GM21576 (cell line): ENCODE results near the gene FBXL17.
A peak's percentile ranks its signal among the peaks of the same experiment; 100 is the strongest.

Experiments
- ATAC-seq: cut with Tn5 transposase; IDR thresholded peaks from one replicate; pipeline ENCODE4 v1.9.1; 2021; ENCODE audit warnings: mild to moderate bottlenecking, moderate library complexity; ENCODE audit not compliant: unreplicated experiment

The FBXL17 gene

DNA sequence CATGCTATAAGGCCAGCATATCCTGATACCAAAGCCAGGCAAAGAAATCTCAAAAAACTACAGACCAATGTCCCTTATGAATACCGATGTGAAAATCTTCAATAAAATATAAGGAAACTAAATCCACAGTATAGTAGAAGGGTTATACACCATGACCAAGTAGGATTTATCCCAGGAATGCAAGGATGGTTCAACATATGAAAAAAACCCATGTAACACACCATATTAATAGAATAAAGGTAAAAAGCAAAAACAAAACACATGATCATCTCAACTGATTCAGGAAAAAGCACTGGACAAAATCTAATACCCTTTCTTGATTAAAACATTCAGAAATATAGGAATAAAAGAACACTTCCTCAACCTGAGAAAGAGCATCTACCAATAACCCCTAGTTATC lies 6.1 kb downstream of the FBXL17 start:
- ATAC-seq: no peak

DNA sequence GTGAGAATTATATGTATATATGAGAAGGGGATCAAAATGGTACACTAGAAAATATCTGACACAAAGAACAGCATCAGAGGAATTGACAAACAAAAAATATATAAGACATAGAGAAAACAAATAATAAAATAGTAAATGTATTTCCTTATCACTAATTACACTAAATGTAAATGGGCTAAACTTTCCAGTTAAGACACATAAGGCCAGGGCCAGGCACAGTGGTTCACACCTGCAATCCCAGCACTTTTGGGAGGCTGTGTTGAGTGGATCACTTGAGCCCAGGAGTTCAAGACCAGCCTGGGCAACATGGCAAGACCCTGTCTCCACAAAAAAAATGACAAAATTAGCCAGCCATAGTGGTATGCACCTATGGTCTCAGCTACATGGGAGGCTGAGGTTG lies 8.5 kb downstream of the FBXL17 start:
- no peak for ATAC-seq

DNA sequence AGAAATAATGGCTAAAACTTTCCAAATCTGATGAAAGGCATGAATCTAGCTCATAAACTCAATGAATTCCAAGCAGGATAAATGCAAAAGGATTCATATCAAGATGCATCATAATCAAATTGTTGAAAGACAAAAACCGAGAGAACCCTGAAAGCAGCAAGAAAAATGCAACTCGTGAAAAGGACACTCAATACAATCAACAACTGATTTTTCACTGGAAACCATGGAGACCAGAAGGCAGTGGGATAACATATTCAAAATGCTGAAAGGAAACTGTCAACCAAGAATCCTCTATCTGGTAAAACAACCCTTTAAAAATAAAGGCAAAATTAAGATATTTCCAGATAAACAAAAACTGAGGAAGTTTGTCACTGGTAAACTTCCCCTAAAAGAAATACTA lies 9.5 kb downstream of the FBXL17 start:
- ATAC-seq: no peak

DNA sequence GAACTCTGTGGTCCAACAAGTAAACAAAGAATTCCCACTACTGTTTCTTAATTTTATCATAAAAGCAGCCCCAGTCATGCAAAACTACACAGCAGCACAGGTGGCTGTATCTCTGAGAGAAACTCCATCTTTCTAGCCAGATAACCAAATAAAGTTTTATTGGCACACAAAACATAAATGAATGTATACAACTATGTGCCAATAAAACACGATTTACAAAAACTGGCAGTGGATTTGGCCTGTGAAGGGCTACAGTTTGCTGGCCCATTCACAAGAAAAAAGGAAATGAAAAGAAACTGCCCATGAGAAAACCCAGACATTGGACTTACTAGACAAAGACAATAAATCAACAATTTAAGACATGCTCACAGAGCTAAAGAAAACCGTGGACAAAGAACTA lies 10.6 kb downstream of the FBXL17 start:
- no peak for ATAC-seq

DNA sequence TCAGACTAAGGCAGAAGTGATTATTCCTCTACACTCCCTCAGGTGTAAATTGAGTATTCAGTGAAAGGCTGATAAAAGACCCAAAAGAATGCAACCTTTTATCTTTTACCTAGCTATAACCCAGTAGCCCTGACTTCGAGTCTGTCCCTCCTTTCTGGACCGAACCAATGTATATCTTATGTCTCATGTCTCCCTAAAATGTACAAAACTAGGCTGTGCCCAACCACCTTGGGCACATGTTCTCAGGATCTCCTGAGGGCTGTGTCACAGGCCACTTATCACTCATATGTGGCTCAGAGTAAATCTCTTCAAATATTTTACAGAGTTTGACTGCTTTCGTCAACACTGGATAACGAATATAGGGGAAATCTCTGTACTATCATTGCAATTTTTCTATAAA lies 12.7 kb downstream of the FBXL17 start:
- no peak for ATAC-seq

DNA sequence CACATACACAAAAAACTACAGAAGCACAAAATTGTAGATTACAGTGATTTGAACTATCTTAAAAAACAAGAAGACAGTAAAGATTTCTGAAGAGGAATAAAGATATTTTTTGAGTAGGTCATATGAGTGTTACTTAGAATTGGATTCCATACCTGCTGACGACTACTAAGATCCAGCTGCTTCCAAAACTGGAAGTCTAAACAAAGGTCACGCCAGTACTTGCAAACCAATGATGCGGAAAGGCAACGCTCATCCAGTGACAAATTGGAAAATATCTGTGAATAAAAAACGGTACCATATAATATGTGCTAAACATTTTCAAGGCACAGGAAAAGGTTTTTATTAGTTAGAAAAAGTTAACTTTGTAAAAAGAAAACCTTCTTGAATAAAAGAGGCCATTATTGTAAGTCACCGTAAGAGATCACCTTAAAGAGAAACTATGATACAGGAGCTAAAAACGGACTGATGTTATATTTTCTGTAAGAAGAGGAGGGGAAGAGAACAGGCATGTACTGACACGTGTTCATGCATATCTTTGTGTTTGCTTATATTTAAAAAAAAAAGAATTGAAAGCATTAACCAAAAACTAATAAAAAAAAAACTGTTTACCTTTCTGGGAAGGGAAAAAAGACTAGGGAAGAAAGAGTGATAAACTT lies 14.1 kb downstream of the FBXL17 start:
- ATAC-seq: no peak

DNA sequence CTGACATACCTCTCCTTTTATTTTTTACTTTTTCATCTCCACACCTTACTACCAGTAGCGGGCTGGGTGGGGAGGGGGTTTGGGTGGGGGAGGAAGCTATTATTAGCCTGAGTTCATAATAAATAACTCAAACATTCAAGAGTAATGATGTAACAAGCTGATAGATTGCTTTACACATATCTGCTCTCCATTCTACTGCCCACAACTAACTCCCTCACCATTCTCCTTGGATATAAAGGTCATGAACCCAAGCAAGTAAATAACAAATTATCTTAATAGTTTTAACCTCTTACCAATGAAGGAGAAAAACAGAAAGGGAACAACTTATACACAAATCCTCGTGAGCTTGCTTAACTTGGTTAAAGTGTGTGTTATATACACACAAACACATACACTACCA lies 15.4 kb downstream of the FBXL17 start:
- ATAC-seq: no peak

DNA sequence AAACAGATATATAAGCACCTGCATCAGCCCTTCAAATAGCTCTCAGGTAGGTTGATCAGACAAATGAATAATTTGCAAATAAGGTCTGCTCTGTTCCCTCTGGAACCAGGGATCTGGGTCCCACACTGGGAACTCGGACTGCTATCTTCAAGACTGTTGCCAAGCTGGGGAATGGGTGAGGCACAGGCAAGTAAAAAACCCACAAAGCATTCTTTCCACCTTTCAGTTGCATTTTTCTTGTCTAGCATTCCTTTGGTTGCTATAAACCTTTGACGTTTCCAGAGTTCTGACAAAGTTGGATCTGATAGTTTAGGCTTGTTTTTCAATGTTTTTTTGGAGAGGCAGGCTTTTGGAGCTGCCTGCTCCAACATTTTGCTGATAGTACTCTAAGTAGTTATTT lies 20.1 kb downstream of the FBXL17 start:
- ATAC-seq: no peak

DNA sequence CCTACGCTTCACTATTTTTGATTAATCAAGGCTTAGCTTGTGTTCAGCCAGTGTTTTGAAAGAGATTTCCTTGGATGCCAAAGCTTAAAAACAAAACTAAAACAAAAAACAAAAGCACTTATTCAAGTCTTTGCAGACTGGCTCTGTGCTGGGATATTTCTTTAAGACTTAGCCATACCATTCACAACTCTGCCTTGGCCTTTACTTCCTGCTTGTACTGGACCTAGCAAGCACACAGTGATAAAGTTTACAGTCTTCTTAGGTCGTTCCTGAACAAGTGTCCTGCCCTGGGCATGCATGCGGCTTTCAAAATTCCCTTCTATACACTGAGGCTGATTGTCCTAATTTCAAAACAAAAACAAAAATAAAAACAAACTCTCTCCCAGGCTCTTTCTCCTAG lies 20.7 kb downstream of the FBXL17 start:
- ATAC-seq: no peak

DNA sequence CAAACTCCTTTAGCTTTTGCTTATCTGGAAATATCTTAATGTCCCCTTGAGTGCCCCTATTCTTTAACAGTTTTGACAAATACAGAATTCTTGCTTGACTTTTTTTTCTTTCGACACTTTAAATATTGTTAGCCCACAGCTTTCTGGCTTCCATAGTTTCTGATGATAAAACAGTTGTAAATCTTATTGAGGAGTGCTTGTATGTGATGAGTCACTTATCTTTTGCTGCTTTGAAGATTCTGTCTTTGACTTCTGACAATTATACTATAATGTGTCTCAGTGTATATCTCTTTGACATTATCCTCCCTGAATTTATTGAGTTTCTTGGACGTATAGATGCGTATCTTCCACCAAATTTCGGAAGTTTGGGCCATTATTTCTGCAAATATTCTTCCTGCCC lies 21.6 kb downstream of the FBXL17 start:
- ATAC-seq: no peak

DNA sequence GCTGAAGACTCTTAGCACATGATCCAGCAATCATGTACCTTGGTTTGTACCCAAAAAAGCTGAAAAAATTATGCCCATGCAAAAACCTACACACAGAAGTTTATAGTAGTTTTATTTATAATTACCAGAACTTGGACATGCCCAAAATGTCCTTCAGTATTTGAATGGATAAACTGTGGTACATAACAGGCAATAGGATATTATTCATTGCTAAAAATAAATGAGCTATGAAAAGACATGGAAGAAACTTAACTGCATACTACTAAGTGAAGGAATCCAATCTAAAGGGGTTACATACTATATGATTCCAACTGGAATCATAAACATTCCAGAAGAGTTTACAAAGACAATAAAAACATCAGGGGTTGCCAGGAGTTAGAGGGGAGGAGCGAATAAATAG lies 25.6 kb downstream of the FBXL17 start:
- ATAC-seq: no peak

DNA sequence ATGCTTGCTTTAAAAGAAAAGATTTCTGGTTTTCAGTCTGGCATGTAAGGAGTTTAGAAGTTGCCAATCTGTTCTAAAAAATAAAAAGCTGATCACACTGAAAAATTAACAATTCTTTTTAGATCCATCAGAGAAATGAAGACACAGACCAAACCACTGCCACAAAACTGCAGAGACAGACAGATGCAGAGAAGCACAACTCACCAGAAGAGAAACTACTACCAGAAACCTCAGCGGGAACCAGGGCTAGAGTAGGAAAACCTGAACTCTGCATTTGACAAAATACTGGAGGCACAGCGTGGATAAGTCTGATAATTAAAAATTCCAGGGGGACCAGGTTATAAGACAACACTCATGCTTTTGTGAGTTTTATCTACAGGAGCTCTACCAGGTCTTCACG lies 28.8 kb downstream of the FBXL17 start:
- ATAC-seq: no peak

DNA sequence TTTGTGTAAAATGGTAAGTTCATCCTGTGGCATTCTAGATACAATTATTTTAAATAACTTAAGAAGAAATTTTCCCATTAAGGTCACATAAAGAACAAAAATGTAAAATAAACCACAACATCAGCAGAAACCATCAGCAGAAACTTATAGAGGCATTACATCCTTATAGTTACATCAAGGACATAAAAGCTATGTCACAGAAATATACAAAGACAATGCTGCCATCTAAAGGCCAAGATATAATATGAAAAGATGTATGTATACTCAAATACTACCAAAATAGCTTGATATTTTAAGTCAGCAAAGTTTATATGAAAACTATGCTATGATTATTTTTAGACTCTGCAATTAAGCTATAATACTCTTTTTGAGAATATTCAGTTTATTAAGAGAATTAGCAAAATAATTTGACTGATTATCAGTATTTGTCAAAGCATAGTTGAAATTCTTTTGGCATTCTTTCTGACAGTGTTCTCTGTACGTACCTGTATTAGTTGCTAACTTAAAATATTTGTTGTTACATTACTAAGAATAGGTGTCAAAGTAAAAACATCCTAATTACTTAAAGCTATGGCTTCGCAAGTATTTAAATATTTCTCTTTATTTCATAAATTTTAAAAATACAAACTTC lies 36.2 kb downstream of the FBXL17 start:
- peak; percentile 85 for ATAC-seq

DNA sequence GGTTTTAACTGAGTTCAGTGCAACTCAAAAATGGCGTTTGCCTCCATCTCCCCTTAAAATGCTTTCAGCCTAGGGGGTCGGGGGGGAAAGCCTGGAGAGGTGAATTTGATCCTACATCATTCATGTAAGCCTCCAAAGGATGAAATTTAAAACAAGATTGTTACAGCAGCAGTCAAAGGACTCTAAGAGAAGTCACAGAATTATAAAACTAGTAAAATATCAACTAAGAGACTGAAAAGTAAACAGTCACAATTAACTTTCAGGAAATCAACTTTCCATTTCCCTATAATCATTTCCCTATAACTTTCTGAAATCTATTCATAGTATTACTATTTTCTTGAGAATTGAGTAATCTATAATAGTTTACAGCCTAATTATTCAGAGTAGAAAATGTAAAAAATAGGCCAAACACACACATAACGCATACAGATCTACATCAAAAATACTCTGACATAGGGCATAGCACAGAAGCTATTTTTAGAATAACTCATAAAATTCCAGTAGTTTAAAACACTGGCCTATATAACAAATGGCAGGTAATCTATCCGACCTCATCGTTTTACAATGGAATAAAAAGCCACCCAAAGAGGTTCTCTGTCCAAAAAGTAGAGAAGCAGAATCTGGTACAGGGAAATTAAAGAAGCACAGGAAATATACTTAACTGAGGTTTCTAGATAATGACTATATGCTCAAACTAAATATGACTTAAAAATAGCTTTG lies 37.6 kb downstream of the FBXL17 start:
- no peak for ATAC-seq

DNA sequence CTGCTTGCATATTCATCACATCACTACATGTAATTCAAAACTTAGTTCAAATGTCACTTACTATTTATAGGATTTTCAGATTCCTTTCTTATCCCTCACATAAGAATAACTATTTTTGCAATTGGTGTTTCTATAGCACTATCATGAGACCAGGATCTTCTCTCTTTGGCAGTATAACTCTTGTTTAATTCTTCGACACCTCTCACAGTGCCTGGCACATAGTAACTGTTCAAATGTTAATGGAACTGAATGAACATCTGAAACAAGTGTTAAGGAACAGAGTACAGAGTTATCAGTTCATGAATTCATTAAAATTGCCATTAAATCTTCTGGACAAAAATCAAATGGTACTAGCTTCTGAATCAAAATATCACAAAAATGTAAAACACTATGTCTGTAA lies 40.0 kb downstream of the FBXL17 start:
- ATAC-seq: no peak

DNA sequence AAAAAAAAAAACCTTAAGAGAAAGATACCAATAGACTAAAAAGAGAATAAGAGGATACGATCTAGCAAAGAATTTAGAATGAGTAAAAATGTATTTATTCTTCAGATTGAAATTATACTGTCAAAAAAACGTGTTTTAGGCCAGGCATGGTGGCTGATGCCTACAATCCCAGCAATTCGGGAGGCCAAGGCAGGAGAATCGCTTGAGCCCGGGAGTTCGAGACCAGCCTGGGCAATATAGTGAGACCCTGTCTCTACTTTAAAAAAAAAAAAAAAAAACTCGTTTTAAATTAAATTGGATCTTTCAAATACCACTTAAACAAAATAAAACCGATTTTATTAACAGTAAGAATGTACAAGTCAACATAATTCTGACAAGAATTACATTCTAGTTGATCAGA lies 41.8 kb downstream of the FBXL17 start:
- no peak for ATAC-seq

DNA sequence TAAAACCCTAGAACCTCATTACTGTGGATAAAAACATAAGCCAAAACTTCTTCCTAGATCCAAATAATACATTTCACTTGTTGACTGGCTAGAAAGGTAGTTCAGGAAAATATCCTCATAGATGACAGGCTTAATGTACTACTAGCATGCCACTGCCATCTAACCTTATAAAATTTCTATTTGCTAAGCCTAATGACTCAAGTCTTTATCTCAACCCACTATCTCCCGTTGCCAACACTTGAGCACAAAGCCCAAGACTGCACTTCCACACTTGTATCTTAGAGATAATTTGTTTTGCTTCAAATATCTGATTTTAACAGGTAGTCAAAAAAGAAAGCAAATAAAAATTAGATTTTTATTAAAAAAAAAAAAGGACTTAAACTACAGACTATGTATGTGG lies 42.7 kb downstream of the FBXL17 start:
- no peak for ATAC-seq

DNA sequence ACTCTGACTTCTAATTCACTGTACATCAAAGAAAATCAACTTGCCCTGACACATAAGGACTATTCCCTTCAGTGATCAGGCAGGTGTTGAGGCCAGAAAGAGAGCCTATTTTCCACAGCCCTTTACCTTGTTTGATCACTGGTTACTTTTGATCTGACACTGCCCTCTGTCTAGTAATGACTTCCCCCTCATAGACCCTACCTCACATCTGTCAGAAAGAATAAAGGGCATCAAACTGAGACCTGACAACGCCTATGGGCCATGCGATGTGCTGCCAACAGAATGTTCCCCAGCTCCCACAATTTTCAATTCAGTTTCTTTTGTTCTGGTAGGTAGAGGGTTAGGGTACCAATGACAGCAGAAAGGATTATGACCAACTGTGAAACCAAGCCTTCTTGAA lies 47.7 kb downstream of the FBXL17 start:
- ATAC-seq: no peak

DNA sequence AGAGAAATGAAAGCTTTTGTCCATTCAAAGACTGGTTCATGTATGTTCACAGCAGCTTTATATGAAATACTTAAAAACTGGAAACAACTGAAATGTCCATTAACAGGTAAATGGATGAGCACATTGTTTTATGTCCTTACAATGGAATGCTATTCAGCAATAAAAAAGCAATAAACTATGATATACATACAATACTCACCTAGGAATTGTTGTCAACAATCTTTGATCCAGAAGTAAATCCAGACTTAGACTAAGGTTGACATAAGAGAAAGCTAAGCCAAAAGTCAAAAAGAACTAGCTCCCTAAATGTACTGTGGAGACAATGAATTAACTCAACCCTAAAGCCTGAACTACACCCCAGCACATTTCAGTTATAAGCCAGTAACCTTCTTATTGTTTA lies 54.9 kb downstream of the FBXL17 start:
- ATAC-seq: no peak

DNA sequence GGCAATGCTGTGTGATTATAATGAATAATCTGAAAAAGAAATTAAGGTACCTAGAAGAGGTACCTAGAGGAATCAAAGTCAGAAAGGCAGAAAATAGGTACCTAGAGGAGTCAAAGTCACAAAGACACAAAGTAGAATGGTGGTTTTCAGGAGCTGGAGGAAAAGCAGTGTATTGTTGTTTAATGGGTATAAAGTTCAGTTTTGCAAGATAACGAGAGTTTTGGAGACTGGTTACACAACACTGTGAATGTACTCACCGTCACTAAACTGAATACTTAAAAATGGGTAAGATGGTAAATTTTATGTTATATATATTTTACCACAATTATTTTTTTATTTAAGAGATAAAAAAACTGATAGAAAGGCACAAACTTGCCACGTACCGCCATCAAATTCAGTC lies 57.0 kb downstream of the FBXL17 start:
- no peak for ATAC-seq

DNA sequence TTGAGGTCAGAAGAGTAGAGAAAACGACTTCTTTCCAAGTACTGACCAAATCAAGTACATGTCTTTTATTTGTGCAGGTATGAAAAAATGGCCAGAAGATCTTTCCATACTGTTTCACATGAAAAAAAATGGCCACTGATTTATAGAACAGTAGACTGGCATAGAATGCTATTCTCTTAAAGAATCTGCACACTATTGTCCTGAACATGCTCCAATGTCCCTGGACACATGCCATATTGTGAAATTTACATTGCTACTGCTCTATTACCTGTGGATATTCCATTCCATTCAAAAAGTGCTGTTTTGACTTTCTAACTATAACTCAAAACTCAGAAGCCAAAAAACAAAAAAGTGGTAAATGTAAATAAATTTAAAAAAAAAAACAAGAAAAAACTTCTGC lies 60.6 kb downstream of the FBXL17 start:
- ATAC-seq: no peak

DNA sequence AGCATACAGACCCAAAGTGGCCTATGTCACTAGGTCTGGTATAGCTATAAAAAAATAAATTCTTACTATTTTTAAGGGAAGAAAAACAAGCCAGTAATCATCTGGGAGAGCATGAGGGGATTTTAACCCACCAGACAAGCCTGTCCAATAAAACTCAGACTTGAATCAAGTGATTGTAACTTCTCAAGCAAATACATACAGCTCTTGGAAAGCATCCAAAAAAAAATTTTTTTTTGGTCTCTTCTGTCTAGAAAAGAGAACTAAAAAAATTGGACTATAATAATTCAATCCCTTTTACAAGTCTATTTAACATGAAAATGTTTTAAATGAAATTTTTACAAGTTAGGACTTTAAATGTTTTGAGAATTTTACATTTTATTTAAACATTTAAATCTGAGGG lies 61.7 kb downstream of the FBXL17 start:
- ATAC-seq: no peak

DNA sequence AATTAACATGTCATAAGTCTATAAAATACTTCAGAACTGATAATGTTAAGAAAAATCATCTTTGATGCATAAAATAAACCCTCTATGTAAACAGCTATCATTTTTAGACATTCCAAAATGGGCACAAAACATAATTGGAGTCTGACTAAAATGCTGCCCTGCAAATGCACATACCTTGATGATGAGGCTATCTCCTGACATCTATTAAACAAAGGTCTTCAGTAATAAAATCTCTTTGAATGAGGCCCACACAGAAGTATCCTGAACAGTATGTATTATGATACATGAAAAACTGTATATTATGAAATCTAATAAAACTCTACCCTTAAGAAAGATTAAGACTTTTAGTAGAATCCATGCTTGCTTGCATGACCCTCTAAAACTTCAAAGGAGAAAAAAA lies 66.1 kb downstream of the FBXL17 start:
- no peak for ATAC-seq
